Panc1 (cell line): ENCODE measurements around the gene SUPT3H. TPM values are rescaled to one million over a fixed set of nuclear protein-coding genes. Genes with fewer than 3 reads are reported as not detected.

ENCODE experiments used
- ATAC-seq: fragments of 200-7000 bp; cut with Tn5 transposase; 2 replicates; pipeline ENCODE4 v1.9.1; 2020; ENCODE audit warnings: mild to moderate bottlenecking, moderate library complexity
- BruUV-seq: library from RNA; stranded (reverse); fragments of 400-500 nt; replicated peaks from 2 replicates; lab custom pipeline; 2021; lab: Mats Ljungman, UMichigan
- CTCF ChIA-PET: fragments of 300-600 bp; sonication (Branson Sonifier 250); formaldehyde crosslinking; loops from one replicate; lab custom pipeline; 2022; ENCODE audit warnings: antibody characterized with exemption; lab: Charles Lee
- POLR2A ChIA-PET: fragments of 300-600 bp; sonication (Branson Sonifier 250); formaldehyde crosslinking; loops from one replicate; lab custom pipeline; 2022; ENCODE audit warnings: antibody characterized with exemption; lab: Charles Lee
- DNase-seq: peaks from one replicate; pipeline ENCODE4 v3.0.0-alpha.2; 2010; ENCODE audit warnings: low read depth, low spot score
- H3K27ac ChIP-seq: 2 replicates; pipeline ENCODE4 v1.5.1; 2011; ENCODE audit warnings: mild to moderate bottlenecking, low read length, inconsistent platforms
- H3K27me3 ChIP-seq: fragments of 200-500 bp; sonication (Bioruptor generic); 2 replicates; pipeline ENCODE4 v1.6.0; 2014; ENCODE audit warnings: low read length, inconsistent platforms; ENCODE audit not compliant: control insufficient read depth, insufficient read depth
- H3K36me3 ChIP-seq: fragments of 200-500 bp; sonication (Bioruptor generic); 2 replicates; pipeline ENCODE4 v1.5.1; 2014; ENCODE audit warnings: inconsistent platforms, mild to moderate bottlenecking, low read length, moderate library complexity; ENCODE audit not compliant: control insufficient read depth, insufficient read depth
- H3K4me1 ChIP-seq: 2 replicates; pipeline ENCODE4 v1.5.1; 2011; ENCODE audit warnings: inconsistent platforms, mild to moderate bottlenecking, low read length, moderate library complexity; ENCODE audit not compliant: control insufficient read depth, insufficient read depth
- H3K4me3 ChIP-seq, 2 experiments: 2 replicates each; pipeline ENCODE4 v1.5.1; 2011 to 2012; ENCODE audit warnings: low read depth in 2 of 2, low read length in 2 of 2, mild to moderate bottlenecking in 2 of 2, inconsistent platforms in 1 of 2, moderate library complexity in 1 of 2
- H3K9me3 ChIP-seq: fragments of 200-500 bp; sonication (Bioruptor generic); 2 replicates; pipeline ENCODE4 v1.5.1; 2014; ENCODE audit warnings: low read depth, mild to moderate bottlenecking, inconsistent platforms, low read length, moderate library complexity; ENCODE audit not compliant: control insufficient read depth, insufficient read depth
- POLR2AphosphoS5 ChIP-seq: IDR thresholded peaks from 2 replicates; pipeline ENCODE4 v1.6.1; 2012; ENCODE audit warnings: mild to moderate bottlenecking, low read depth, low read length, moderate library complexity
- SIN3A ChIP-seq: IDR thresholded peaks from 2 replicates; pipeline ENCODE4 v1.6.1; 2012; ENCODE audit warnings: low read depth, mild to moderate bottlenecking, low read length, moderate library complexity, borderline replicate concordance; ENCODE audit not compliant: insufficient read depth
- TCF7L2 ChIP-seq: IDR thresholded peaks from 2 replicates; pipeline ENCODE4 v1.6.1; 2011; ENCODE audit warnings: mild to moderate bottlenecking, low read depth, low read length, inconsistent platforms
- in situ Hi-C: cut with HindIII; loops from 2 replicates; pipeline ENCODE4 v1.10.0; 2016; ENCODE audit warnings: low sequenced_read_pairs, low pct_unique_long_range_greater_than_20kb
- intact Hi-C: fragments of 100-400 bp; cut with micrococcal nuclease; formaldehyde crosslinking; loops from one replicate; pipeline ENCODE4 v1.10.0; 2022; ENCODE audit not compliant: unreplicated experiment
- total RNA-seq: library from RNA; stranded (reverse); gene quantifications from one replicate; pipeline ENCODE4 v1.2.1, GENCODE V29; 2021; ENCODE audit not compliant: unreplicated experiment
- TF ChIP-seq, protein P1 (sequence below): fragments of 450-650 bp; IDR thresholded peaks from 2 replicates; pipeline ENCODE4 v1.5.1; 2017; ENCODE audit warnings: mild to moderate bottlenecking
- TF ChIP-seq, protein P2 (sequence below), 2 experiments: IDR thresholded peaks; 2 replicates each; pipeline ENCODE4 v1.6.1; 2011 to 2012; ENCODE audit warnings: low read depth in 2 of 2, control low read depth in 1 of 2, low read length in 1 of 2, mild to moderate bottlenecking in 1 of 2, moderate library complexity in 1 of 2; ENCODE audit not compliant: insufficient read depth in 1 of 2

SUPT3H gene
- total RNA-seq, 1 experiment from 2014 or later, result 11.0 TPM

DNA sequence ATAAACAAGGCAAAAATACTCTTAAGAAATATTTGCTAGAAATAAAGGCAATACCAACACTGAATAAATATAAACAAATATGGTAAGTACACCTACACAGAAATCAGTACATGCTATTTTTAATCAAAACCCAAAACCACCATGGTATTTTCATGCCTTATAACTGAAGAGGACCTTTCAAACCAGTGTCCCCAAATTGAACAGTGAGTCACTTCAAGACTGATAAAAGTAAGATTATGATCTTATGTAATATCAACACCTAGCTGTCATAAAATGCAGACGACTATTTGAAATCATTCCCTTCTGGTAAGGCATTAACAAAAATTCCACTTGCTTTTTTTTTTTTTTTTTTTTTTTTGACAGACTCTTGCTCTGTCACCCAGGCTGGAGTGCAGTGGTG lies 206.4 kb downstream of the SUPT3H start:
- H3K27ac ChIP-seq, result no peak overlapping the region
- DNase-seq (no peak), ATAC-seq (no peak)
- BruUV-seq, result no TSS peak
- in situ Hi-C loops (no loop called here), intact Hi-C loops (no loop called here)
- H3K27me3 ChIP-seq, result no peaks in the 10 kb centered on the region
- TF ChIP-seq SIN3A, result no peak
- TF ChIP-seq, protein P1, sequence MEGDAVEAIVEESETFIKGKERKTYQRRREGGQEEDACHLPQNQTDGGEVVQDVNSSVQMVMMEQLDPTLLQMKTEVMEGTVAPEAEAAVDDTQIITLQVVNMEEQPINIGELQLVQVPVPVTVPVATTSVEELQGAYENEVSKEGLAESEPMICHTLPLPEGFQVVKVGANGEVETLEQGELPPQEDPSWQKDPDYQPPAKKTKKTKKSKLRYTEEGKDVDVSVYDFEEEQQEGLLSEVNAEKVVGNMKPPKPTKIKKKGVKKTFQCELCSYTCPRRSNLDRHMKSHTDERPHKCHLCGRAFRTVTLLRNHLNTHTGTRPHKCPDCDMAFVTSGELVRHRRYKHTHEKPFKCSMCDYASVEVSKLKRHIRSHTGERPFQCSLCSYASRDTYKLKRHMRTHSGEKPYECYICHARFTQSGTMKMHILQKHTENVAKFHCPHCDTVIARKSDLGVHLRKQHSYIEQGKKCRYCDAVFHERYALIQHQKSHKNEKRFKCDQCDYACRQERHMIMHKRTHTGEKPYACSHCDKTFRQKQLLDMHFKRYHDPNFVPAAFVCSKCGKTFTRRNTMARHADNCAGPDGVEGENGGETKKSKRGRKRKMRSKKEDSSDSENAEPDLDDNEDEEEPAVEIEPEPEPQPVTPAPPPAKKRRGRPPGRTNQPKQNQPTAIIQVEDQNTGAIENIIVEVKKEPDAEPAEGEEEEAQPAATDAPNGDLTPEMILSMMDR, result no peak
- TF ChIP-seq, protein P2, sequence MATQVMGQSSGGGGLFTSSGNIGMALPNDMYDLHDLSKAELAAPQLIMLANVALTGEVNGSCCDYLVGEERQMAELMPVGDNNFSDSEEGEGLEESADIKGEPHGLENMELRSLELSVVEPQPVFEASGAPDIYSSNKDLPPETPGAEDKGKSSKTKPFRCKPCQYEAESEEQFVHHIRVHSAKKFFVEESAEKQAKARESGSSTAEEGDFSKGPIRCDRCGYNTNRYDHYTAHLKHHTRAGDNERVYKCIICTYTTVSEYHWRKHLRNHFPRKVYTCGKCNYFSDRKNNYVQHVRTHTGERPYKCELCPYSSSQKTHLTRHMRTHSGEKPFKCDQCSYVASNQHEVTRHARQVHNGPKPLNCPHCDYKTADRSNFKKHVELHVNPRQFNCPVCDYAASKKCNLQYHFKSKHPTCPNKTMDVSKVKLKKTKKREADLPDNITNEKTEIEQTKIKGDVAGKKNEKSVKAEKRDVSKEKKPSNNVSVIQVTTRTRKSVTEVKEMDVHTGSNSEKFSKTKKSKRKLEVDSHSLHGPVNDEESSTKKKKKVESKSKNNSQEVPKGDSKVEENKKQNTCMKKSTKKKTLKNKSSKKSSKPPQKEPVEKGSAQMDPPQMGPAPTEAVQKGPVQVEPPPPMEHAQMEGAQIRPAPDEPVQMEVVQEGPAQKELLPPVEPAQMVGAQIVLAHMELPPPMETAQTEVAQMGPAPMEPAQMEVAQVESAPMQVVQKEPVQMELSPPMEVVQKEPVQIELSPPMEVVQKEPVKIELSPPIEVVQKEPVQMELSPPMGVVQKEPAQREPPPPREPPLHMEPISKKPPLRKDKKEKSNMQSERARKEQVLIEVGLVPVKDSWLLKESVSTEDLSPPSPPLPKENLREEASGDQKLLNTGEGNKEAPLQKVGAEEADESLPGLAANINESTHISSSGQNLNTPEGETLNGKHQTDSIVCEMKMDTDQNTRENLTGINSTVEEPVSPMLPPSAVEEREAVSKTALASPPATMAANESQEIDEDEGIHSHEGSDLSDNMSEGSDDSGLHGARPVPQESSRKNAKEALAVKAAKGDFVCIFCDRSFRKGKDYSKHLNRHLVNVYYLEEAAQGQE (IDR thresholded peaks at IDR 0.05; ENCODE audit: insufficient read depth in 1 of 2, low read depth in 2 of 2, low read length in 1 of 2), result no peak
- no peak for TF ChIP-seq POLR2AphosphoS5
- TF ChIP-seq TCF7L2, result no peak
- no peaks in the 10 kb centered on the region for H3K4me1 ChIP-seq
- no peaks in the 10 kb centered on the region for H3K36me3 ChIP-seq
- H3K4me3 ChIP-seq, result no peak overlapping the region
- H3K9me3 ChIP-seq, result no peaks in the 10 kb centered on the region
- POLR2A ChIA-PET, result no interaction called here
- CTCF ChIA-PET, result no interaction called here

DNA sequence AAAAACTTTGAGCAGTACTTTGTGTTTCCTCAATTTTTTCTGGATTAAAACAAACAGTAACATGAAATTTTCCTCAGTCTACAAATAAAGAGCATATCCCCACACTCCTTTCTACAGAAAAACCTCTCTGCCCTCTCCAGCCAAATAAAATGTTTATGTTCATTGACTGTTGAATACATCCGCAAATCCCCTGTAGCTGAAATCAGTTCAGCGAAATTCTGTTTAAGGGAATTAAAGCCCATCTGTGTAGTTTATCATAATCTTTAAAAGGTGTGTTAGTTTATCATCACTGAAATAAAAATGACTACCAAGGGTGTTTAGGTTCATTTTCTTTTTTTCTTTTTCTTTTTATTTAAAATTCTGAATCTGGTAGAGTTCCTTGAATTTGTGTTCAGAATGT lies 207.4 kb downstream of the SUPT3H start:
- in situ Hi-C loops (no loop called here), intact Hi-C loops (no loop called here)
- CTCF ChIA-PET, result no interaction called here

More for the DNA sequence above, 207.4 kb downstream of the SUPT3H start:
- no peak for DNase-seq
- no peak for ATAC-seq
- POLR2A ChIA-PET, result no interaction called here
- no TSS peak for BruUV-seq
- Histone ChIP-seq H3K4me3 (no peak overlapping the region), H3K9me3 (no peaks in the 10 kb centered on the region), H3K36me3 (no peaks in the 10 kb centered on the region), H3K27ac (no peak overlapping the region), H3K27me3 (no peaks in the 10 kb centered on the region), H3K4me1 (no peaks in the 10 kb centered on the region)
- TF ChIP-seq TCF7L2, result no peak
- TF ChIP-seq POLR2AphosphoS5, result no peak
- TF ChIP-seq, protein P2 (IDR thresholded peaks at IDR 0.05; ENCODE audit: insufficient read depth in 1 of 2, low read depth in 2 of 2, low read length in 1 of 2), result no peak
- TF ChIP-seq, protein P1, result no peak
- no peak for TF ChIP-seq SIN3A
